ENCODE data around the gene MEI1.
"Not testable (repeated sequence)": the region's sequence is repeated elsewhere in the genome, so short reads cannot be mapped to it uniquely, and the experiment has no call there.

Gene MEI1

DNA sequence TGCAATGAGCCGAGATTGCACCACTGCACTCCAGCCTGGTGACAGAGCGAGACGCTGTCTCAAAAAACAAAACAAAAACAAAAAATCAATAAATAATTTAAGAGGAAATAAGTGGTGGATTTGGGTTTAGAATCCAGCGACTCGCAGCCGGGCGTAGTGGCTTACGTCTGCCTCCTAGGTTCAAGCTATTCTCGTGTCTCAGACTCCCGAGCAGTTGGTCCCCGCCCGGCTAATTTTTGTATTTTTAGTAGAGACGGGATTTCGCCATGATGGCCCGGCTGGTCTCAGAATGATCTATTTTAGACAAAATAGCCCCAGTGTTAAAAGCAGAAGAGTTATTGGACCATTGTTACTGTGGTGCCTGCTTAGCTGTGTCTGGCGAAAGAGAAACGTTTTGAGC is 40.4 kb upstream of the MEI1 start:
- DNase-seq (ENCODE audit: insufficient read length, low spot score): no peak
- no peak for FAIRE-seq
- no peak for TF ChIP-seq CTCF (IDR thresholded peaks at IDR 0.05; ENCODE audit: insufficient read depth, missing control alignments)

GRCh38 chr22:41659941-41660340 is 39.4 kb upstream of the MEI1 start:
- FAIRE-seq: no peak
- no peak for TF ChIP-seq CTCF (IDR thresholded peaks at IDR 0.05; ENCODE audit: insufficient read depth, missing control alignments)

GRCh38 chr22:41660416-41660815 is 38.9 kb upstream of the MEI1 start:
- TF ChIP-seq CTCF (IDR thresholded peaks at IDR 0.05; ENCODE audit: insufficient read depth, missing control alignments): no peak
- no peak for DNase-seq (ENCODE audit: insufficient read length, low spot score)
- no peak for FAIRE-seq

More at GRCh38 chr22:41659941-41660340, 39.4 kb upstream of the MEI1 start:
- DNase-seq (ENCODE audit: insufficient read length, low spot score): no peak

DNA sequence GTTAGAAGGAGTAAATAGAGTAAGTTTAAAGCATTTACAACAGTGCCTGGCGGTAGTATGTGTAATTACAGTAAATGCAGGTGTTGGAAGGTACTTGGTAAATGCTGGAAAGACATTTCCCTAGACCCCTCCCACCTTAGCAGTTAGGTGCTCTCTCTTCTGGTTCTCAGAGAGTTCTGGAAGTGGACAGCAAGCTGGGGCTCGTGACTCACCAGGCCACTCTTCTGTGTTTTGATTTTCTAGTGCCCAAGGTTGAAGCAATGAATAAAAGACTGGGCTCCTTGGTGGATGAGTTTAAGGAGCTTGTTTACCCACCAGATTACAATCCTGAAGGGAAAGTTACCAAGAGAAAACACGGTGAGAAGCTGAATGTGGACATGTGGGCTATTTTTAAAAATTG is 38.2 kb upstream of the MEI1 start:
- DNase-seq (ENCODE audit: insufficient read length, low spot score) (no peak), FAIRE-seq (no peak)
- TF ChIP-seq CTCF (IDR thresholded peaks at IDR 0.05; ENCODE audit: insufficient read depth, missing control alignments): no peak

GRCh38 chr22:41661713-41662112 is 37.6 kb upstream of the MEI1 start:
- no peak for DNase-seq (ENCODE audit: insufficient read length, low spot score)
- TF ChIP-seq CTCF (IDR thresholded peaks at IDR 0.05; ENCODE audit: insufficient read depth, missing control alignments): no peak
- FAIRE-seq: no peak

- FAIRE-seq: not testable (repeated sequence)
Measured at GRCh38 chr22:41663594-41663993, 35.7 kb upstream of the MEI1 start.

DNA sequence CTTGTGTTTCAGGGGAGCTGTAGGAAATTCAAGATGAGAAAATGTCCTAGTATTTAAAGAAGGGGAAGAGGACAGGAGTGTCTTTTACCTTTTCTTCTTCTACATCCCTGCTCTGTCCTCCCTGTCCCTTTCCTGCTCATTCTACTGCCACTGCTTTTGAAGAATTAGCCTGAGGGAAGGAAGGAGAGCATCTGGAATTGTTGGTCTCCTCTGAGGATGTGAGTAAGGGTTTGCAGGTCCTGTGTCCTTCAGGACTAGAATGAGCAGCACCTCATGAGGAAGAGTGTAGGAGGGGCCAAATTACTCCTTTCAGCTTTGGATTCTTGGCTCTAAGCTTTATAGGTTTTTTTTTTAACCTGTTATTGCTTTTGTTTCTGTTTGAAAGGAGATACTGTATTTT is 34.8 kb upstream of the MEI1 start:
- TF ChIP-seq CTCF (IDR thresholded peaks at IDR 0.05; ENCODE audit: insufficient read depth, missing control alignments): no peak
- FAIRE-seq (no peak), DNase-seq (ENCODE audit: insufficient read length, low spot score) (no peak)

More at GRCh38 chr22:41663594-41663993, 35.7 kb upstream of the MEI1 start:
- DNase-seq (ENCODE audit: insufficient read length, low spot score): not testable (repeated sequence)

- DNase-seq (ENCODE audit: insufficient read length, low spot score) (no peak), FAIRE-seq (no peak)
- no peak for TF ChIP-seq CTCF (IDR thresholded peaks at IDR 0.05; ENCODE audit: insufficient read depth, missing control alignments)
Measured at GRCh38 chr22:41664951-41665350, 34.4 kb upstream of the MEI1 start.
